Caco-2 (cell line): ENCODE data around the gene PPARG. TPM values are rescaled to one million over a fixed set of nuclear protein-coding genes. Genes with fewer than 3 reads are reported as not detected.
"Not testable (repeated sequence)": the region's sequence is repeated elsewhere in the genome, so short reads cannot be mapped to it uniquely, and the experiment has no call there.

Source experiments
- BruUV-seq: library from RNA; stranded (reverse); fragments of 400-500 nt; replicated peaks from 2 replicates; lab custom pipeline; 2021; lab: Mats Ljungman, UMichigan
- CTCF ChIA-PET: fragments of 300-600 bp; sonication (Branson Sonifier 250); formaldehyde crosslinking; loops from one replicate; lab custom pipeline; 2022; ENCODE audit warnings: antibody characterized with exemption; lab: Charles Lee
- POLR2A ChIA-PET: fragments of 300-600 bp; sonication (Branson Sonifier 250); formaldehyde crosslinking; loops from one replicate; lab custom pipeline; 2022; ENCODE audit warnings: antibody characterized with exemption; lab: Charles Lee
- DNase-seq, 2 experiments: peaks; one replicate each; pipeline versions ENCODE4 v3.0.0 to v3.0.0-alpha.2; 2020 to 2022
- H3K27me3 ChIP-seq: replicated peaks from 2 replicates; pipeline ENCODE4 v1.6.0; 2011; ENCODE audit warnings: low read length; ENCODE audit not compliant: control insufficient read depth, insufficient read depth
- H3K36me3 ChIP-seq: 2 replicates; pipeline ENCODE4 v1.5.1; 2011; ENCODE audit warnings: low read length; ENCODE audit not compliant: control insufficient read depth, insufficient read depth
- H3K4me1 ChIP-seq: fragments of 250-450 bp; sonication (Bioruptor Pico); 2 replicates; pipeline ENCODE4 v1.5.1; 2020; ENCODE audit warnings: mild to moderate bottlenecking
- H3K4me3 ChIP-seq: 2 replicates; pipeline ENCODE4 v1.5.1; 2011; ENCODE audit warnings: low read depth, mild to moderate bottlenecking, control low read depth, low read length
- H3K9me3 ChIP-seq: fragments of 250-450 bp; sonication (Bioruptor Pico); 2 replicates; pipeline ENCODE4 v1.5.1; 2020; ENCODE audit warnings: mild to moderate bottlenecking, moderate library complexity
- H3K27ac Mint-ChIP-seq: one replicate; pipeline ENCODE4 v1.8.0; 2022; ENCODE audit warnings: mixed read lengths; ENCODE audit not compliant: unreplicated experiment
- H3K27me3 Mint-ChIP-seq: one replicate; pipeline ENCODE4 v1.8.0; 2022; ENCODE audit warnings: mixed read lengths; ENCODE audit not compliant: insufficient read depth, unreplicated experiment
- H3K36me3 Mint-ChIP-seq: one replicate; pipeline ENCODE4 v1.8.0; 2022; ENCODE audit warnings: mild to moderate bottlenecking, mixed read lengths; ENCODE audit not compliant: insufficient read depth, unreplicated experiment
- H3K4me1 Mint-ChIP-seq: one replicate; pipeline ENCODE4 v1.8.0; 2022; ENCODE audit warnings: low read depth, mixed read lengths; ENCODE audit not compliant: unreplicated experiment
- H3K4me3 Mint-ChIP-seq: one replicate; pipeline ENCODE4 v1.8.0; 2022; ENCODE audit warnings: mild to moderate bottlenecking, moderate library complexity, mixed read lengths; ENCODE audit not compliant: unreplicated experiment
- H3K9me3 Mint-ChIP-seq: one replicate; pipeline ENCODE4 v1.8.0; 2022; ENCODE audit warnings: mixed read lengths; ENCODE audit not compliant: unreplicated experiment
- CTCF ChIP-seq, 2 experiments: fragments of 200-600 bp in 1 of 2; IDR thresholded peaks; 1 replicate in 1 of 2; 2 replicates in 1 of 2; pipeline versions ENCODE4 v1.5.1 to v1.8.0; 2011 to 2022; ENCODE audit warnings: antibody characterized with exemption in 1 of 2, control low read depth in 1 of 2, inconsistent platforms in 1 of 2, low read depth in 1 of 2, low read length in 1 of 2, mild to moderate bottlenecking in 1 of 2, moderate library complexity in 1 of 2; ENCODE audit not compliant: insufficient read depth in 1 of 2, severe bottlenecking in 1 of 2, unreplicated experiment in 1 of 2
- intact Hi-C: fragments of 100-400 bp; cut with micrococcal nuclease; formaldehyde crosslinking; loops from one replicate; pipeline ENCODE4 v1.10.0; 2022; ENCODE audit not compliant: unreplicated experiment
- total RNA-seq: library from RNA; stranded (reverse); gene quantifications from 2 replicates; pipeline ENCODE4 v1.2.3, GENCODE V29; 2022

The PPARG gene
- total RNA-seq, 1 experiment from 2014 or later = 15.6 TPM

DNA sequence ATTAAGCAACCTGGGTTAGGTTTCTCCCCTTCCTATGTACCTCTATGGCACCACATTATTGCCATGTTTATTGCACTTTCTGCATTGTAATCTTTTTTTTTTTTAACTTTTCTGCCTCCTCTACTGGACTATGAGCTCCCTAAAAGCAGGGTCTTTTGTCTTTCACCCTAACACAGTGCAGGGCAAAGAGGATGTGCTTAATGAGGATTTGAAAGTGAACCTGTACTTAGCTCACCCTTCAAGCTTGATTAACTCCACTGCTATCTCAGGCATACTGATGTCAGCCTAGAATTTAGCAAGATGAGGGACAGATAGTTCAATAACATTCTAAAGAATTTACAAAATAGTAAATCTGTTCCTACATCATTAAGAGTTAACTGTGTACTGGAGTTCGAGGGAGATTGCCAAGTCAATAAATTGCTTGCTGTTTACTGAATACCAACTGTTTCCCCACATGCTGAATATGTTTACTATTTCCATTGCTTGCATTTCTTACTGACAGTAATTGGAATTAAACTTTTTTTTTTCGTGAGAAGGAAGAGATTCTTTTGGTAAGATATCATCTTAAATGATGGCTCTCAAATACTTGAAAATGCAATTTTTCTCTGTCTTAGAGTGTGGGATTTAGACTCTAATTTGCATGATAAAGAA lies 15.7 kb upstream of the PPARG start:
- POLR2A ChIA-PET = no interaction called here

DNA sequence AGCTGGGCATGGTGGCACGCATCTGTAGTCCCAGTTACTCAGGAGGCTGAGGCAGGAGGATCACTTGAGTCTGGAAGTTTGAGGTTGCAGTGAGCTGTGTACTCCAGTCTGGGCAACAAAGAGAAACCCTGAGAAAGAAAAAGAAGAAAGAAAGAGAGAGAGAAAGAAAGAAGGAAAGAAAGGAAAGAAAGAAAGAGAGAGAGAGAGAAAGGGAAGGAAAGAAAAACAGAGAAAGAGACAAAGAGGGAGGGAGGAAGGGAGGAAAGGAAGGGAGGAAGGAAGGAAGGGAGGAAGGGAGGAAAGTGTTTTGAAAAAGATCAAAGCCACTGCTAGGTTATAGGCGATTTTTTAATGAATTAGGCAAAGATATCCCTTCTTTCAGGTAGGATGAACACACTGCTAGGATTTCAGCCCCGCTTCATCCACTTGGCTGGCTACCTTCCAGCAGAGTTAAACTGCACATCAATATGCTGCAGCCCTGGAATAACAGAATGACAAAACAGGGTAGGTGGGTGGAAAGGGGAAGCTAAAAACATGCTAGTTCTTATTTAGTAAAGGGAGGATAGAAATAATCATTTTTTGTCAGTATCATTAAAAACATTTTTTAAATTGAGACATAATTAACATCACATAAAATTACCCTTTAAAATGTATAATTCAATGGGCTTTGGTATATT lies 12.8 kb upstream of the PPARG start:
- ChIA-PET CTCF (no interaction called here), POLR2A (interaction anchor here (0.6 kb wide), 1 partner anchor 99 kb away, joined by 3 read pairs; no protein-coding TSS in a partner anchor)
- no peak overlapping the region for H3K4me3 ChIP-seq
- no peak overlapping the region for H3K27ac Mint-ChIP-seq
- intact Hi-C loops = no loop called here
- no peaks in the 10 kb centered on the region for H3K36me3 ChIP-seq
- no peak for DNase-seq
- no peaks in the 10 kb centered on the region for H3K27me3 ChIP-seq
- no peak overlapping the region for H3K4me3 Mint-ChIP-seq
- TF ChIP-seq CTCF (IDR thresholded peaks at IDR 0.05; ENCODE audit: insufficient read depth in 1 of 2, low read depth in 1 of 2, low read length in 1 of 2, severe bottlenecking in 1 of 2, unreplicated experiment in 1 of 2) = no peak
- no peaks in the 10 kb centered on the region for H3K27me3 Mint-ChIP-seq
- H3K4me1 ChIP-seq = no peaks in the 10 kb centered on the region
- H3K9me3 ChIP-seq = no peaks in the 10 kb centered on the region
- no peaks in the 10 kb centered on the region for H3K9me3 Mint-ChIP-seq
- no peaks in the 10 kb centered on the region for H3K4me1 Mint-ChIP-seq
- H3K36me3 Mint-ChIP-seq = no peaks in the 10 kb centered on the region
- no TSS peak for BruUV-seq

More for the DNA sequence above, 15.7 kb upstream of the PPARG start:
- H3K36me3 ChIP-seq = no peaks in the 10 kb centered on the region
- TF ChIP-seq CTCF (IDR thresholded peaks at IDR 0.05; ENCODE audit: insufficient read depth in 1 of 2, low read depth in 1 of 2, low read length in 1 of 2, severe bottlenecking in 1 of 2, unreplicated experiment in 1 of 2) = no peak
- CTCF ChIA-PET = no interaction called here
- H3K27me3 Mint-ChIP-seq = no peaks in the 10 kb centered on the region
- no TSS peak for BruUV-seq
- no peak overlapping the region for H3K4me3 Mint-ChIP-seq
- H3K9me3 ChIP-seq = no peaks in the 10 kb centered on the region
- intact Hi-C loops = no loop called here
- no peaks in the 10 kb centered on the region for H3K4me1 Mint-ChIP-seq
- no peak overlapping the region for H3K27ac Mint-ChIP-seq
- no peak for DNase-seq
- H3K9me3 Mint-ChIP-seq = no peaks in the 10 kb centered on the region
- H3K4me1 ChIP-seq = no peaks in the 10 kb centered on the region
- no peak overlapping the region for H3K4me3 ChIP-seq
- no peaks in the 10 kb centered on the region for H3K27me3 ChIP-seq
- no peaks in the 10 kb centered on the region for H3K36me3 Mint-ChIP-seq

- POLR2A ChIA-PET, H3K36me3 Mint-ChIP-seq, H3K4me1 Mint-ChIP-seq, intact Hi-C loops, H3K4me3 ChIP-seq, H3K27ac Mint-ChIP-seq, H3K27me3 Mint-ChIP-seq, CTCF ChIA-PET, H3K27me3 ChIP-seq, H3K36me3 ChIP-seq, BruUV-seq, H3K9me3 ChIP-seq, H3K9me3 Mint-ChIP-seq, H3K4me1 ChIP-seq, H3K4me3 Mint-ChIP-seq, DNase-seq: not testable (repeated sequence)
Measured at GRCh38 chr3:12276827-12277226, 12.0 kb upstream of the PPARG start.
